ENCODE measurements around the gene MYH8.
A peak's percentile ranks its signal among the peaks of the same experiment; 100 is the strongest.

Gene MYH8

GRCh38 chr17:10421900-10422542, at the start of gene MYH8:
Gene MYH8 (minus strand): TSS chr17:10421950. CDS start chr17:10420227, 1,723 bp downstream.
- DNase-seq (ENCODE audit: low read depth) = no peak

- DNase-seq (ENCODE audit: low read depth) = no peak
Measured at GRCh38 chr17:10469459-10469858, 47.7 kb upstream of the MYH8 start, which contains the start of gene MYH4. Gene MYH4 (minus strand): TSS chr17:10469559. CDS start chr17:10466745, 2,814 bp downstream.

DNA sequence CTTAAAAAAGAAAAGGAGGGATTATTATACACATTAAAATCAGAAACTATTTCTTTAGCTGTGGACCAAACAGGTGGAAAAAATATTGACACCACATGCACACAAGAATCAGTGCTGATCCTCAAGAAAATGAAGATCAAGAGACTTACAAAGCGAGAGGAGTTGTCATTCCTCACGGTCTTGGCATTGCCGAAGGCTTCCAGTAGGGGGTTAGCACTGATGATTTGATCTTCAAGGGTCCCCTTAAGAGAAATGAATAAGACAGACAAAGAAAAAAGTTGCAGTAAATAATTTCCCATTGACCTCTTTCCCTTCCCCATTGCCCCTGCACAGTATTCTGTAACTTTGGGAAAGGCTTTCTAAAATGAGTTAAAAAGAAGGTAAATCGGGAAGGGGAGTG, 41.7 kb upstream of the MYH8 start:
- DNase-seq (ENCODE audit: low read depth) = no peak

GRCh38 chr17:10460062-10460461, 38.3 kb upstream of the MYH8 start:
- DNase-seq (ENCODE audit: low read depth) = no peak

- no peak for DNase-seq (ENCODE audit: low read depth)
Measured at GRCh38 chr17:10458701-10459100, 37.0 kb upstream of the MYH8 start.

DNA sequence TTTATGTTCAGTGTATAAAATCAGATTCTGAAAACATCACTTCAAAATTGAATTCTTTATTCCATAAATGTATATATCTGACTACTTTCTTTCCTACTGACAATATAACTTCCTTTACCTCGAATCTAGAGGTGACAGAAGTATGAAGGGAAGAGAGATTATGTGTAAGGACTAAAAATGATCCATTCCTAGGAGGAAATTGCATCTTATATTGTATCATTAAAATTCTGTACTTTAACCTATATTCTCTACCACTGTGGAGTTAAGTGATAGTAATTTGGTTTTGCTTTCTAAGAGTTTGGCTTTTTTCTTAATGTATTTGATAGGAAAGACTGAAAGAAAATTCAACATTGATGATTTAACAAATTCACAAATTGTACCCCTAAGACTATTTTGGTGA, 36.2 kb upstream of the MYH8 start:
- no peak for DNase-seq (ENCODE audit: low read depth)

- no peak for DNase-seq (ENCODE audit: low read depth)
Measured at GRCh38 chr17:10447026-10447931, 25.5 kb upstream of the MYH8 start.

GRCh38 chr17:10439816-10440215, 18.1 kb upstream of the MYH8 start:
- peak; percentile 12 for DNase-seq (ENCODE audit: low read depth)

GRCh38 chr17:10435096-10435495, 13.3 kb upstream of the MYH8 start:
- peak; percentile 53 for DNase-seq (ENCODE audit: low read depth)

GRCh38 chr17:10429421-10430045, 7.8 kb upstream of the MYH8 start:
- peak; percentile 60 for DNase-seq (ENCODE audit: low read depth)

DNA sequence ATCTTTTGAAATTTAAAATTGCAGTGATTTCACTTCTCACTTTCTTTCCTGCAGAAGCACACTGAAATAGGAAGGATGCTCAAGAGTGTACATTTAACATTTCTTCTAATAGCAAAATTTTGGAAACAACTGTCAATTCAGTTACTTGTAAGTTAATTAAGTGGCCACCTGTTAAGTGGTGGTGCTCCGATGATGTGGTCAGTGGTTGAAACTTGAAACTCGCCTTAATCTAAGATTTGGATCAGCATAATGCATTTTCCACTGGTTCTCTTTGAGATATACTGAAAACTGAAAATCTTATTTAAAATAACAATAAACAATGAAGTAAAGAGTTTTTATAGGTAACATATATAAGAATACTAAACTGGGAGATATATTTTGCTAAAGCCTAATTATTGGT, 7.0 kb upstream of the MYH8 start:
- no peak for DNase-seq (ENCODE audit: low read depth)

DNA sequence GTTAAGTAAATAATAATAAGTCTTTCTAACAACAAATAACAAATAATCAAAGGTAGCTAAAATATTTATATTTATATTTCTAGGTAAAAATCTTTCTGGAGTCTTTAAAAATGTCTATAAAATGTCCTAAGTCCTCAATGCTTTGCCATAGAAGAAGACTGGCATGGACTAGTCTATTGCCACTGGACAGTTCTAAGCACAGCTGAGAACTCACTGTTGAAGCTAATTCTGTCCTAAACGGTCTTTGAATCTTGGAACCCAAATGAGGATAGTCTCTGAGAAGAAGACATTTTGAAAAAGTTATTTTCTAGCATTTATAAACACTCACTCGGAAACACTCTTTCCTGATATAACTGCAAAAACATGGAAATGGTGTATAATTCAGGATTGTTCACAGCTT, 539 bp downstream of the MYH8 start:
- no peak for DNase-seq (ENCODE audit: low read depth)

- DNase-seq (ENCODE audit: low read depth) = no peak
Measured at GRCh38 chr17:10420811-10421210, 939 bp downstream of the MYH8 start.

GRCh38 chr17:10417431-10417830, 4.3 kb downstream of the MYH8 start:
- no peak for DNase-seq (ENCODE audit: low read depth)

DNA sequence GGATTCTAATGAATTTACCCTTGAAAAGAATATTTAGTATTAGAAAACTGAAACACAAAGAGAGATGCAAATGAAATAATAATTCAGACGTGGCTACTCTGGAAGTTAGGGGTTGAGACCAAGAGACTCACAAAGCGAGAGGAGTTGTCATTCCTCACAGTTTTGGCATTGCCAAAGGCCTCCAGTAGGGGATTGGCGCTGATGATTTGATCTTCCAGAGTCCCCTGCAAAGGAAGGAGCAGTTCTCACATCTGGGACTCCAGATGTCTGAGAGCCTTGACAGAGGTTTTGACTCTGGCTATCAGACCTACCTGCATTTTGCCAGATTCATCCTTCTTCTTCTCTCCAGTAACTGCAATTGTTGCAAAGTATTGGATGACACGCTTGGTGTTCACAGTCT, 6.6 kb downstream of the MYH8 start:
- DNase-seq (ENCODE audit: low read depth) = no peak

DNA sequence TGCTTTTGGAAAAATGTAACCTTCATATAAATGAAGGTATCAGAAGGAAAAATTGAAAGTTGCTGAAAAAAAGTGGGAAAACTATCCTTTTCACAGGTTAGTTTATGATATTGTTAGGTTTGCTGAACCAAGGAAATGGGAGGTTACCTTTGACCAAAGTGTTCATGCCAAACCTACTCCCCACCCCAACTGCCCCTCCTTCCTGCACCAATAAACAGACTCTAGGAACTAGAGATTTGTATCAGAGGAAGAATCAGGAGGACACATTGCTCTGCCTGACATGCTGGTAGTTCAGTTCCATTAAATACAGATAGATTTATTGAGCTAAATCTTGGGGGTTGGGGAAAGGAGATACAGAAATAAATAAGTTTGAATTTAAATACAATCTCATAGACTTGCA, 18.2 kb downstream of the MYH8 start:
- no peak for DNase-seq (ENCODE audit: low read depth)

DNA sequence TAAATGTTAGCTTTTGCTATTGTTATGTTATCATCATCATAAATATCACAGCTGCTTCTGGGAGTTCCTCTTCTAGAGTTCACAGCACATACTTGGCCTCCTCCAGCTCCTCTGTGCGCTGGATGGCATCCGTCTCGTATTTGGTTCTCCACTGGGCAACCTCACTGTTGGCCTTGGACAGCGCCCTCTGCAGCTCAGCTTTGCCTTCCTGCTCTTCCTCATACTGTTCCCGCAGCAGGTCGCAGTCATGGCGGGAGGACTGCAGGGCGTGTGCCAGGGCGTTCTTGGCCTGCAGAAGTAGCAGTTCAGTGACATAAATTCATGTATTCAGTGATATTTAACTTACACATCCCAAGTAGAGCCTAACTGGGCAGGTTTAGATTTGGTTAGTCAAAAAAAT, 23.4 kb downstream of the MYH8 start:
- DNase-seq (ENCODE audit: low read depth) = no peak

DNA sequence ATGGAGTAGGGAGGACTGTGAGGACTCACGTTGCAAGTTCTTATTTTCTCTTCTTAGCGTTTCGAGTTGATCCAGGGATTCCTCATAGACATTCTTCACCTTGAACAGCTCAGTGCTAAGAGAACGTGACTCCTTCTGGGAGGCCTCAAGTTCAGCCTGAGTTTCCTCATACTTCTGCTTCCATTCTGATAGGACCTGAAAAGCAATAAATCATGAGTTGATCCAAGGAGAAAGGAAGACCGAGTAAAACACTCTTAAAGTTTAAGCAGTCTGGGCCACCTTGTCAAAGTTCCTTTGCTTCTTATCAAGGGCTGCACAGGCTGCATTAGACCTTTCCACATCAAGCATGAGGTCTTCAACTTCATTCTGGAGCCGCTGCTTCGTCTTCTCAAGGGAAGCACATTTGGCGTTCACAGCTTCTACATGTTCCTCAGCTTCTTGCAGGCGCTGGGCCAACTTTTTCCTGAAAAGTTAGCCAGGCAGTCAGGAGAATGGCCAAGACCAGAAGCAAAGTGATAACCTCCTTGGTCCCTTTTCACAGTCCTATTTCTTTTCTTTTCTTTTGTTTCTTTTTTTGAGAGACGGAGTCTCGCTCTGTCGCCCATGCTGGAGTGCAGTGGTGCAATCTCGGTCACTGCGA, 25.1 kb downstream of the MYH8 start:
- DNase-seq (ENCODE audit: low read depth) = no peak

DNA sequence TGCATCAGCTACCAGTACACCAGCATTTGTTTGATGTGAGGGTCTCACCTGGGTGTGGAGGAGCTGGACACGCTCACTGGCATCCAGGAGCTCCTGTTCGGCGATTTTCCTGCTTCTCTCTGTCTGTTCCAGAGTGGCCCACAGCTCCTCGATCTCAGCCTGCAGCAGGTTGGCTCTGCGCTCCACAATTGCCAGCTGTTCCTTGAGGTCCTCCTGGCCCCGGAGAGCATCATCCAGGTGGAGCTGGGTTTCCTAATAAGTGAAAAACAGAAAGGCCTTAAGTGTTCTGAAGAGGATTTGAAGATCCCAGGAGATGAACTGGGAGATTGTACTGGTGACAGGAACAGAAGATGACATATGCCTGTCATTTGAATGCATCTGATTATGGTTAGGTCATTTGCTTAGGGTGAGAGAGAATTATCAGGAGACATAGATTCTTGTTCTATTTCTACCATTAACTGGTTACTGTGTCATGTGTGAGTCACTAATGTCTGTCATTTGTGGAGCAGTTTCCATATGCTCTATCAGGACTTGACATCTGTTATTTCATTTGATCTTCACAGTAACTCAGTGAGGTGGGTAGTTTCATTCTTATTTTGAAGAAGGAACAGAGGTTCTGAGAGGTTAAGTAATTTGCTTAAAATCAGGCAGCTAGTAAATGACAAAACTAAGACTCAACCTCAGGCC, 27.4 kb downstream of the MYH8 start:
- no peak for DNase-seq (ENCODE audit: low read depth)

GRCh38 chr17:10392880-10393279, 28.9 kb downstream of the MYH8 start:
- no peak for DNase-seq (ENCODE audit: low read depth)

DNA sequence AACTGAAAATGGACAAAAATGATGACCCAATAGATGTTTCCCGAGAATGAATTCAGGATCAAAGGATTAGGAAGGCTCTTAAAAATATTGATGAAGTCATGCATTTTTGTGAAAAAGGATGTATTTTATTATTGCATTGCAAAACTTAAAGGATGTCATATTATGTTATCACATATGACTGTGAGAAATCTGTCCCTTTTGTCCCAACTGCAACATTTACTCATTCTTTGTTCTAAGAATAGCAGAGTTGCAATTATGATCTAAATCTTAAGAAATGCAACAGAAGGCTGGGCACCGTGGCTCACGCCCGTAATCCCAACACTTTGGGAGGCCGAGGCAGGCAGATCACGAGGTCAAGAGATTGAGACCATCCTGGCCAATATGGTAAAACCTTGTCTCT, 35.9 kb downstream of the MYH8 start:
- DNase-seq (ENCODE audit: low read depth) = no peak

- no peak for DNase-seq (ENCODE audit: low read depth)
Measured at GRCh38 chr17:10384175-10384574, 37.6 kb downstream of the MYH8 start.

All from EH (cell line).